Measurements from ENCODE around the gene BIVM.
A peak's percentile ranks its signal among the peaks of the same experiment; 100 is the strongest.
"Not testable (repeated sequence)": the region's sequence is repeated elsewhere in the genome, so short reads cannot be mapped to it uniquely, and the experiment has no call there.

The BIVM gene

GRCh38 chr13:102798581-102799425 is at the start of gene BIVM, which contains the start of gene POGLUT2:
Gene BIVM (plus strand): TSS chr13:102799119. CDS start chr13:102807268, 8,149 bp downstream.
Gene POGLUT2 (minus strand): TSS chr13:102798976. CDS start chr13:102798670, 306 bp downstream.
- peak; percentile 97 for DNase-seq

- DNase-seq = no peak
Observed at GRCh38 chr13:102751886-102752285, 47.0 kb upstream of the BIVM start.

GRCh38 chr13:102757006-102757405 is 41.9 kb upstream of the BIVM start:
- DNase-seq = no peak

GRCh38 chr13:102758842-102759241 is 40.1 kb upstream of the BIVM start:
- DNase-seq = no peak

GRCh38 chr13:102761071-102761470 is 37.8 kb upstream of the BIVM start:
- DNase-seq = peak in 2 of 3 experiments; percentile 18 to 54

GRCh38 chr13:102763741-102764140 is 35.2 kb upstream of the BIVM start:
- no peak for DNase-seq

- peak in 1 of 3 experiments; percentile 22 for DNase-seq
Observed at GRCh38 chr13:102768909-102769308, 30.0 kb upstream of the BIVM start.

GRCh38 chr13:102769679-102770078 is 29.2 kb upstream of the BIVM start:
- peak in 1 of 3 experiments; percentile 45 for DNase-seq

GRCh38 chr13:102770435-102770834 is 28.5 kb upstream of the BIVM start:
- no peak for DNase-seq

GRCh38 chr13:102771298-102772041 is 27.4 kb upstream of the BIVM start:
- no peak for DNase-seq

GRCh38 chr13:102772042-102772425 is 26.9 kb upstream of the BIVM start:
- no peak for DNase-seq

GRCh38 chr13:102773441-102774213 is 25.3 kb upstream of the BIVM start, which contains the start of gene TEX30:
Gene TEX30 (minus strand): TSS chr13:102773786. CDS start chr13:102770026, 3,760 bp downstream.
- DNase-seq = peak; percentile 95 to 96 (median 96)

GRCh38 chr13:102774214-102774568 is 24.7 kb upstream of the BIVM start:
- DNase-seq = no peak

GRCh38 chr13:102774591-102775520 is 24.1 kb upstream of the BIVM start:
- peak in 1 of 3 experiments; percentile 11 for DNase-seq

GRCh38 chr13:102776271-102776670 is 22.6 kb upstream of the BIVM start:
- DNase-seq = no peak

- DNase-seq = no peak
Observed at GRCh38 chr13:102777736-102778135, 21.2 kb upstream of the BIVM start.

GRCh38 chr13:102779436-102780159 is 19.3 kb upstream of the BIVM start:
- DNase-seq = no peak

GRCh38 chr13:102780656-102781055 is 18.3 kb upstream of the BIVM start:
- not testable (repeated sequence) for DNase-seq

- DNase-seq = no peak
Observed at GRCh38 chr13:102781591-102781990, 17.3 kb upstream of the BIVM start.

- DNase-seq = no peak
Observed at GRCh38 chr13:102784483-102784882, 14.4 kb upstream of the BIVM start.

- no peak for DNase-seq
Observed at GRCh38 chr13:102788683-102789082, 10.2 kb upstream of the BIVM start.
